PFSK-1 (cell line): Measurements from ENCODE around the gene CDK6.

Experiments
- FOXP2 ChIP-seq: optimal IDR thresholded peaks from 2 replicates; pipeline ENCODE3; 2011; ENCODE audit warnings: borderline replicate concordance, control low read depth, inconsistent platforms; ENCODE audit not compliant: insufficient read depth; ENCODE audit errors: extremely low read length, extremely low read depth
- POLR2AphosphoS5 ChIP-seq: IDR thresholded peaks from 2 replicates; pipeline ENCODE4 v1.6.1; 2012; ENCODE audit warnings: low read depth, mild to moderate bottlenecking, control low read depth, low read length, moderate library complexity
- REST ChIP-seq, 2 experiments: IDR thresholded peaks; 2 replicates each; pipeline versions ENCODE4 v1.6.1 to v1.8.0; 2011 to 2012; ENCODE audit warnings: low read depth in 2 of 2, low read length in 2 of 2, control low read depth in 1 of 2, inconsistent platforms in 1 of 2, mild to moderate bottlenecking in 1 of 2, moderate library complexity in 1 of 2; ENCODE audit not compliant: insufficient read depth in 1 of 2
- SIN3A ChIP-seq: IDR thresholded peaks from 2 replicates; pipeline ENCODE4 v1.6.1; 2012; ENCODE audit warnings: mild to moderate bottlenecking, low read length, moderate library complexity, borderline replicate concordance; ENCODE audit not compliant: insufficient read depth

The CDK6 gene

GRCh38 chr7:92557808-92558362, 278.5 kb downstream of the CDK6 start:
- TF ChIP-seq REST (IDR thresholded peaks at IDR 0.05; ENCODE audit: insufficient read depth in 1 of 2, low read depth in 2 of 2, low read length in 2 of 2) (no peak), FOXP2 (no peak), POLR2AphosphoS5 (no peak)

- TF ChIP-seq POLR2AphosphoS5 (peak; percentile 34; the same call in 1 of the 2 replicates), SIN3A (no peak)
Measured at GRCh38 chr7:92557249-92557648, 279.1 kb downstream of the CDK6 start.
